ENCODE measurements around the gene NUPR1.
A peak's percentile ranks its signal among the peaks of the same experiment; 100 is the strongest.
"Not testable (repeated sequence)": the region's sequence is repeated elsewhere in the genome, so short reads cannot be mapped to it uniquely, and the experiment has no call there.

Gene NUPR1

GRCh38 chr16:28538733-28539596, at the start of gene NUPR1:
Gene NUPR1 (minus strand): TSS chr16:28538974. CDS start chr16:28538907, 67 bp downstream.
- no peak for FAIRE-seq

GRCh38 chr16:28587386-28587785, 48.6 kb upstream of the NUPR1 start:
- DNase-seq (ENCODE audit: low spot score) (no peak), FAIRE-seq (no peak)

More at GRCh38 chr16:28538733-28539596, at the start of gene NUPR1:
- peak; percentile 89 for DNase-seq (ENCODE audit: low spot score)

GRCh38 chr16:28586466-28586865, 47.7 kb upstream of the NUPR1 start:
- FAIRE-seq (no peak), DNase-seq (ENCODE audit: low spot score) (no peak)

- DNase-seq (ENCODE audit: low spot score) (no peak), FAIRE-seq (no peak)
Measured at GRCh38 chr16:28585674-28586073, 46.9 kb upstream of the NUPR1 start.

- DNase-seq (ENCODE audit: low spot score) (no peak), FAIRE-seq (no peak)
Measured at GRCh38 chr16:28580726-28581315, 42.0 kb upstream of the NUPR1 start.

- FAIRE-seq (no peak), DNase-seq (ENCODE audit: low spot score) (no peak)
Measured at GRCh38 chr16:28575446-28576109, 36.8 kb upstream of the NUPR1 start.

GRCh38 chr16:28574925-28575324, 36.2 kb upstream of the NUPR1 start:
- FAIRE-seq (no peak), DNase-seq (ENCODE audit: low spot score) (no peak)

- FAIRE-seq = no peak
- no peak for DNase-seq (ENCODE audit: low spot score)
Measured at GRCh38 chr16:28573738-28574718, 35.3 kb upstream of the NUPR1 start.

- DNase-seq (ENCODE audit: low spot score) (no peak), FAIRE-seq (no peak)
Measured at GRCh38 chr16:28572696-28573510, 34.1 kb upstream of the NUPR1 start.

GRCh38 chr16:28569968-28570752, 31.4 kb upstream of the NUPR1 start:
- no peak for FAIRE-seq
- DNase-seq (ENCODE audit: low spot score) = no peak

GRCh38 chr16:28569021-28569420, 30.2 kb upstream of the NUPR1 start:
- DNase-seq (ENCODE audit: low spot score) (no peak), FAIRE-seq (no peak)

- DNase-seq (ENCODE audit: low spot score) (no peak), FAIRE-seq (no peak)
Measured at GRCh38 chr16:28567292-28567691, 28.5 kb upstream of the NUPR1 start.

- DNase-seq (ENCODE audit: low spot score); FAIRE-seq: not testable (repeated sequence)
Measured at GRCh38 chr16:28566233-28566925, 27.6 kb upstream of the NUPR1 start.

GRCh38 chr16:28563218-28563617, 24.4 kb upstream of the NUPR1 start:
- no peak for FAIRE-seq
- no peak for DNase-seq (ENCODE audit: low spot score)

- no peak for DNase-seq (ENCODE audit: low spot score)
- no peak for FAIRE-seq
Measured at GRCh38 chr16:28562199-28562598, 23.4 kb upstream of the NUPR1 start.

GRCh38 chr16:28561557-28562187, 22.9 kb upstream of the NUPR1 start:
- DNase-seq (ENCODE audit: low spot score) (no peak), FAIRE-seq (no peak)

- FAIRE-seq (no peak), DNase-seq (ENCODE audit: low spot score) (no peak)
Measured at GRCh38 chr16:28558456-28558855, 19.7 kb upstream of the NUPR1 start.

- no peak for DNase-seq (ENCODE audit: low spot score)
- FAIRE-seq = no peak
Measured at GRCh38 chr16:28556914-28557320, 18.1 kb upstream of the NUPR1 start.
